Astrocyte of the spinal cord (primary cell): ENCODE data around the gene CDKN2B.

Experiments used
- DNase-seq: peaks from one replicate; pipeline ENCODE4 v3.0.0; 2011; ENCODE audit warnings: low read depth, low spot score
- H3K4me3 ChIP-seq: 2 replicates; pipeline ENCODE4 v1.5.1; 2011; ENCODE audit warnings: low read depth, mild to moderate bottlenecking, low read length, moderate library complexity
- CTCF ChIP-seq: IDR thresholded peaks from 2 replicates; pipeline ENCODE4 v1.5.1; 2012; ENCODE audit warnings: low read depth, mild to moderate bottlenecking, low read length, inconsistent platforms
- in situ Hi-C: cut with HindIII; loops from 2 replicates; pipeline ENCODE4 v1.10.0; 2017; ENCODE audit warnings: low sequenced_read_pairs

Gene CDKN2B

DNA sequence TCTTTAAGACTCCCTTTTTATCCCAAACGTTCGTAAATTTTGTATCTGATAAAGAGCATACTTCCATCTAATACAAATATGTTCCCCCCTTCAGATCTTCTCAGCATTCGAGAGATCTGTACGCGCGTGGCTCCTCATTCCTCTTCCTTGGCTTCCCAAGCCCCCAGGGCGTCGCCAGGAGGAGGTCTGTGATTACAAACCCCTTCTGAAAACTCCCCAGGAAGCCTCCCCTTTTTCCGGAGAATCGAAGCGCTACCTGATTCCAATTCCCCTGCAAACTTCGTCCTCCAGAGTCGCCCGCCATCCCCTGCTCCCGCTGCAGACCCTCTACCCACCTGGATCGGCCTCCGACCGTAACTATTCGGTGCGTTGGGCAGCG is 34.8 kb downstream of the CDKN2B start:
- DNase-seq = peak; percentile 27
- in situ Hi-C loops = no loop called here
- TF ChIP-seq CTCF = no peak
- H3K4me3 ChIP-seq = peak overlapping the region; percentile 57

- H3K4me3 ChIP-seq = no peak overlapping the region
- TF ChIP-seq CTCF = no peak
- in situ Hi-C loops = no loop called here
- DNase-seq = no peak
Observed at GRCh38 chr9:21972361-21972760, 36.7 kb downstream of the CDKN2B start.

DNA sequence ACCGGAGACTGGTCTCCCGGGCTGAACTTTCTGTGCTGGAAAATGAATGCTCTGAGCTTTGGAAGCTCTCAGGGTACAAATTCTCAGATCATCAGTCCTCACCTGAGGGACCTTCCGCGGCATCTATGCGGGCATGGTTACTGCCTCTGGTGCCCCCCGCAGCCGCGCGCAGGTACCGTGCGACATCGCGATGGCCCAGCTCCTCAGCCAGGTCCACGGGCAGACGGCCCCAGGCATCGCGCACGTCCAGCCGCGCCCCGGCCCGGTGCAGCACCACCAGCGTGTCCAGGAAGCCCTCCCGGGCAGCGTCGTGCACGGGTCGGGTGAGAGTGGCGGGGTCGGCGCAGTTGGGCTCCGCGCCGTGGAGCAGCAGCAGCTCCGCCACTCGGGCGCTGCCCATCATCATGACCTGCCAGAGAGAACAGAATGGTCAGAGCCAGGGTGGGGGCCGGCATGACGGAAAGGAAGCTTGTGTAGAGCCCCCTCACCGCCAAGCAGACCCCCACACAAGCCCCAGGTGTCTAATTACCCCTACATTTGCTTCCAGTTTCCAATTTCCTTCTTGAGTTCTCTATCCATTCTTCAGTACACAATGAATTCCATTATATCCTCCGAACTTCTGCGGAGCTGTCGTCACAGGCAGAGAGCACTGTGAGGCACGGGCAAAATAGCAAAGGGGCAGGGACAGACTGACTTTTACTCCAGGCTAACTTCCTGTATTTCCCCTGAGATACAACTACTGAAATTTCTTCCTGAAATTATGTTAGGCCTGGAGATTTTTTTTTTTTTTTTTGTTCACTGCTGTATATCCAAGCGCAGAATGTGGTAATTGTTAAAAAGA is 38.1 kb downstream of the CDKN2B start:
- no peak overlapping the region for H3K4me3 ChIP-seq
- peak; percentile 38 for DNase-seq
- TF ChIP-seq CTCF = no peak
- in situ Hi-C loops = no loop called here

- H3K4me3 ChIP-seq = no peak overlapping the region
- TF ChIP-seq CTCF = no peak
- DNase-seq = no peak
- in situ Hi-C loops = no loop called here
Observed at GRCh38 chr9:21969951-21970799, 38.9 kb downstream of the CDKN2B start.

GRCh38 chr9:21969011-21969940 is 39.8 kb downstream of the CDKN2B start:
- H3K4me3 ChIP-seq = no peak overlapping the region
- peak; percentile 45 for DNase-seq
- in situ Hi-C loops = no loop called here
- no peak for TF ChIP-seq CTCF
